ENCODE measurements around the gene DICER1.

- TF ChIP-seq, protein P1, sequence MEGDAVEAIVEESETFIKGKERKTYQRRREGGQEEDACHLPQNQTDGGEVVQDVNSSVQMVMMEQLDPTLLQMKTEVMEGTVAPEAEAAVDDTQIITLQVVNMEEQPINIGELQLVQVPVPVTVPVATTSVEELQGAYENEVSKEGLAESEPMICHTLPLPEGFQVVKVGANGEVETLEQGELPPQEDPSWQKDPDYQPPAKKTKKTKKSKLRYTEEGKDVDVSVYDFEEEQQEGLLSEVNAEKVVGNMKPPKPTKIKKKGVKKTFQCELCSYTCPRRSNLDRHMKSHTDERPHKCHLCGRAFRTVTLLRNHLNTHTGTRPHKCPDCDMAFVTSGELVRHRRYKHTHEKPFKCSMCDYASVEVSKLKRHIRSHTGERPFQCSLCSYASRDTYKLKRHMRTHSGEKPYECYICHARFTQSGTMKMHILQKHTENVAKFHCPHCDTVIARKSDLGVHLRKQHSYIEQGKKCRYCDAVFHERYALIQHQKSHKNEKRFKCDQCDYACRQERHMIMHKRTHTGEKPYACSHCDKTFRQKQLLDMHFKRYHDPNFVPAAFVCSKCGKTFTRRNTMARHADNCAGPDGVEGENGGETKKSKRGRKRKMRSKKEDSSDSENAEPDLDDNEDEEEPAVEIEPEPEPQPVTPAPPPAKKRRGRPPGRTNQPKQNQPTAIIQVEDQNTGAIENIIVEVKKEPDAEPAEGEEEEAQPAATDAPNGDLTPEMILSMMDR (IDR thresholded peaks at IDR 0.05) = no peak
- TF ChIP-seq POLR2A (IDR thresholded peaks at IDR 0.05) (no peak), EP300 (IDR thresholded peaks at IDR 0.05) (no peak)
These were observed 45.7 kb downstream of the DICER1 start for GRCh38 chr14:95111507-95112164.
